HS-5 (cell line): ENCODE measurements around the gene GRM8.

ENCODE experiments used
- DNase-seq: peaks from one replicate; pipeline ENCODE4 v3.0.0-alpha.2; 2012; ENCODE audit warnings: low read depth

The GRM8 gene

GRCh38 chr7:127230192-127230925, 22.4 kb downstream of the GRM8 start:
- DNase-seq = no peak

- no peak for DNase-seq
Measured at GRCh38 chr7:127226685-127227374, 25.9 kb downstream of the GRM8 start.

- DNase-seq = no peak
Measured at GRCh38 chr7:127221731-127222130, 31.0 kb downstream of the GRM8 start.

GRCh38 chr7:127214956-127215718, 37.6 kb downstream of the GRM8 start:
- no peak for DNase-seq

- DNase-seq = no peak
Measured at GRCh38 chr7:127209886-127210285, 42.9 kb downstream of the GRM8 start.

GRCh38 chr7:127208860-127209259, 43.9 kb downstream of the GRM8 start:
- DNase-seq = no peak

GRCh38 chr7:127208351-127208750, 44.4 kb downstream of the GRM8 start:
- DNase-seq = no peak

GRCh38 chr7:127207806-127208205, 44.9 kb downstream of the GRM8 start:
- DNase-seq = no peak

- no peak for DNase-seq
Measured at GRCh38 chr7:127207230-127207629, 45.5 kb downstream of the GRM8 start.

GRCh38 chr7:127194571-127194970, 58.2 kb downstream of the GRM8 start:
- no peak for DNase-seq

- DNase-seq = no peak
Measured at GRCh38 chr7:127189886-127190285, 62.9 kb downstream of the GRM8 start.

- no peak for DNase-seq
Measured at GRCh38 chr7:127189074-127189473, 63.7 kb downstream of the GRM8 start.

GRCh38 chr7:127187740-127188139, 65.0 kb downstream of the GRM8 start:
- no peak for DNase-seq

GRCh38 chr7:127186686-127187085, 66.1 kb downstream of the GRM8 start:
- no peak for DNase-seq

- no peak for DNase-seq
Measured at GRCh38 chr7:127177156-127177555, 75.6 kb downstream of the GRM8 start.

- DNase-seq = no peak
Measured at GRCh38 chr7:127162366-127162765, 90.4 kb downstream of the GRM8 start.

GRCh38 chr7:127158659-127159058, 94.1 kb downstream of the GRM8 start:
- DNase-seq = no peak

- DNase-seq = no peak
Measured at GRCh38 chr7:127154958-127155357, 97.8 kb downstream of the GRM8 start.

GRCh38 chr7:127154101-127154500, 98.6 kb downstream of the GRM8 start:
- no peak for DNase-seq

- no peak for DNase-seq
Measured at GRCh38 chr7:127153315-127153714, 99.4 kb downstream of the GRM8 start.

- no peak for DNase-seq
Measured at GRCh38 chr7:127152423-127152822, 100.3 kb downstream of the GRM8 start.

GRCh38 chr7:127151379-127151778, 101.4 kb downstream of the GRM8 start:
- DNase-seq = no peak

- DNase-seq = no peak
Measured at GRCh38 chr7:127150543-127150942, 102.2 kb downstream of the GRM8 start.
